Measurements from ENCODE around the gene WDFY3.

GRCh38 chr4:84908876-84909275 is 57.6 kb downstream of the WDFY3 start:
- no peak for TF ChIP-seq CTCF (IDR thresholded peaks at IDR 0.05 in 8 of 11, conservative IDR thresholded peaks at IDR 0.05 in 3 of 11)
- no peak for TF ChIP-seq POLR2AphosphoS5 (IDR thresholded peaks at IDR 0.05)

Measured in spleen (tissue), 7 donors.